CD8-positive, alpha-beta memory T cell (primary cell): ENCODE results near the gene MVK. TPM values are rescaled to one million over a fixed set of nuclear protein-coding genes. Genes with fewer than 3 reads are reported as not detected.
A peak's percentile ranks its signal among the peaks of the same experiment; 100 is the strongest.

Experiments used
- CTCF ChIA-PET: fragments of 350-600 bp; sonication (Branson Sonifier 250); formaldehyde crosslinking; loops from one replicate; lab custom pipeline; 2021; ENCODE audit warnings: antibody characterized with exemption; lab: Charles Lee
- POLR2A ChIA-PET: fragments of 350-600 bp; sonication (Branson Sonifier 250); formaldehyde crosslinking; loops from one replicate; lab custom pipeline; 2021; ENCODE audit warnings: antibody characterized with exemption; lab: Charles Lee
- DNase-seq, 5 donors: peaks; one replicate each; pipeline versions ENCODE4 v3.0.0 to v3.0.0-alpha.2; 2020 to 2022; ENCODE audit warnings: mixed read lengths in 1 of 5
- H3K27ac ChIP-seq: one replicate; pipeline ENCODE4 v1.7.0; 2013; ENCODE audit warnings: low read depth, mild to moderate bottlenecking, low read length, moderate library complexity
- H3K27me3 ChIP-seq: 2 replicates; pipeline ENCODE4 v1.7.0; 2013; ENCODE audit warnings: low read length, mild to moderate bottlenecking; ENCODE audit not compliant: insufficient read depth, poor library complexity, severe bottlenecking
- H3K36me3 ChIP-seq: 2 replicates; pipeline ENCODE4 v1.7.0; 2013; ENCODE audit warnings: mild to moderate bottlenecking, low read length, moderate library complexity; ENCODE audit not compliant: insufficient read depth
- H3K4me1 ChIP-seq: 2 replicates; pipeline ENCODE4 v1.7.0; 2013; ENCODE audit warnings: mild to moderate bottlenecking, low read length, moderate library complexity; ENCODE audit not compliant: insufficient read depth
- H3K4me3 ChIP-seq: 2 replicates; pipeline ENCODE4 v1.7.0; 2013; ENCODE audit warnings: mild to moderate bottlenecking, low read length
- H3K9me3 ChIP-seq: 2 replicates; pipeline ENCODE4 v1.7.0; 2013; ENCODE audit warnings: mild to moderate bottlenecking, low read length
- H3K27ac Mint-ChIP-seq, 8 donors: one replicate each; pipeline ENCODE4 v1.8.0; 2020 to 2021; ENCODE audit warnings: mixed read lengths in 8 of 8, mild to moderate bottlenecking in 6 of 8, inconsistent platforms in 3 of 8, moderate library complexity in 3 of 8
- H3K27me3 Mint-ChIP-seq, 2 donors: one replicate each; pipeline ENCODE4 v1.8.0; 2020 to 2021; ENCODE audit warnings: mixed read lengths in 2 of 2, mild to moderate bottlenecking in 1 of 2, moderate library complexity in 1 of 2
- H3K36me3 Mint-ChIP-seq, 3 donors: one replicate each; pipeline ENCODE4 v1.8.0; 2020 to 2021; ENCODE audit warnings: mixed read lengths in 3 of 3, inconsistent platforms in 1 of 3, mild to moderate bottlenecking in 1 of 3
- H3K4me1 Mint-ChIP-seq, 3 donors: one replicate each; pipeline ENCODE4 v1.8.0; 2020 to 2021; ENCODE audit warnings: mixed read lengths in 3 of 3, inconsistent platforms in 1 of 3, mild to moderate bottlenecking in 1 of 3
- H3K4me3 Mint-ChIP-seq, 7 donors: one replicate each; pipeline ENCODE4 v1.8.0; 2020 to 2021; ENCODE audit warnings: mixed read lengths in 7 of 7, mild to moderate bottlenecking in 6 of 7, moderate library complexity in 4 of 7, inconsistent platforms in 2 of 7
- H3K9me3 Mint-ChIP-seq, 5 donors: one replicate each; pipeline ENCODE4 v1.8.0; 2020 to 2022; ENCODE audit warnings: mixed read lengths in 5 of 5, mild to moderate bottlenecking in 3 of 5, moderate library complexity in 2 of 5, inconsistent platforms in 1 of 5
- polyA plus RNA-seq: library from polyadenylated mRNA; unstranded; fragments of 300-500 nt; fragmentation: Illumina TruSeq; gene quantifications from one replicate; pipeline ENCODE4 v1.2.3, GENCODE V29; 2021
- total RNA-seq, 2 experiments: library from RNA; stranded (reverse); gene quantifications; one replicate each; pipeline ENCODE4 v1.2.3, GENCODE V29; 2021

The MVK gene
- total and polyA plus RNA-seq, 3 experiments from 2014 or later = 2.6 to 15.8 (median 14.2) TPM

DNA sequence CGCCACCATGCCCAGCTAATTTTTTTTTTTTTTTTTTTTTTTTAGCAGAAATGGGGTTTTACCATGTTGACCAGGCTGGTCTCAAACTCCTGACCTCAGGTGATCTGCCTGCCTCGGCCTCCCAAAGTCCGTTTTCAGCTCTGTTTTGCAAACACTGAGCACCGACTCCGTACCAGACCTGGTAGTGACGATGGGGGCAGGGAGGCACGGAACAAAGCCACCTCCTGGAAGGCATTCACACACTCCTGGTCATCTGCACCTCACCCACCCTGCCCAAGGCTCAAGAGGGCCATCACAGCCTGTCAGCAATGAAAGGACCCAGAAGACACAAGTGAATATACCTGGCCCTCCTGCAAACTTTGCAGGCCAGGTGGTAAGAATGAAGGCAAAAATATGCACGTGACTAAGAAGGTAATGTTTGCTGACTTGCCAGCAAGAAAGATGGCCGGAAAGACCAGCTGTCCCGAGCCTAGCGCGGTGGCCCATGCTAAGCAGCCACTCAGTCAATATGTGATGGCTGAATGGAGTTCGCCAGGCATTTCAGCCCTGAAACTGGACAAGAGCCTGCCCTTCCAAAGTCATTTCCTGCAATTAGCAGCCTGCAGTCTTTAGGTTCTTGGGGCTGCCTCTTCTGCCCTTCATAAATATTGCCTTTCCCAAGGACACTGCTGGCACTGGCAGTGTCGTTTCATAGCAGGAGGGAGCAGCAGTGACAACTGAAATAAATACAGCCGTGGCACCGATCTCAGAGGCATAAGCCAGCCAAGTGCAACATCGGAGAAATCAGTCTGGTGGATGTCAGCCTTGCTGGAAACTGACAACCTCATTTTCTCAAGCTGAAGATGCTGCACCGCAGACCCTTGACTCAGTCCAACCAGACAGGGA is 17.9 kb upstream of the MVK start:
- Histone ChIP-seq H3K4me3 (no peak overlapping the region), H3K36me3 (no peaks in the 10 kb centered on the region), H3K27me3 (no peaks in the 10 kb centered on the region), H3K27ac (no peak overlapping the region), H3K4me1 (no peaks in the 10 kb centered on the region), H3K9me3 (no peaks in the 10 kb centered on the region)
- DNase-seq = no peak
- Mint-ChIP-seq H3K27ac (peak overlapping the region in 1 of 8 donors; percentile 78), H3K4me3 (no peak overlapping the region), H3K36me3 (peaks cover 0 to 2% (median 0%) of the 10 kb centered on the region in 3 donors), H3K27me3 (no peaks in the 10 kb centered on the region), H3K9me3 (no peaks in the 10 kb centered on the region), H3K4me1 (peaks cover 0 to 4% (median 0%) of the 10 kb centered on the region in 3 donors)
- ChIA-PET CTCF (interaction anchor here (1.1 kb wide), 1 partner anchor 16 kb away, joined by 3 read pairs; no protein-coding TSS in a partner anchor), POLR2A (no interaction called here)

DNA sequence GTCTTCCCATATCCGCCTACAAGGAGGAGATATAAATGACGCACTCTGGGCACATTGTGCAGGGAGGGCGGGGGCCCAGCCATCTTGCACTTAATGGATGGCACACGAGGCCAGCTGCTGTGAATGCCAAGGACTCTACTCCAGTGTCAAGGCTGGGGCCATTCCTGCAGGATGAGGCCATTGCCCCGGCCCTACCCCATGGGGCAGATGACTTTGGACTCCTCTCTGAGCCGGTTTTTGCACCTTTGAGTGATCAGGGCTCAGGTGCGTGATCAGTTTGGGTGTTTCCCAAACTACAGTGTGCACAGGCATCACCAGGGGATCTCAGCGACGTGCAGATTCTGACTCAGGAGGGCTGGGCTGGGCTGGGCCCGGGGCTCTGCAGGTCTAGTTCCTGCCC is 16.4 kb upstream of the MVK start:
- H3K36me3 Mint-ChIP-seq = peaks cover 2 to 10% (median 6%) of the 10 kb centered on the region in 3 donors
- POLR2A ChIA-PET = no interaction called here

DNA sequence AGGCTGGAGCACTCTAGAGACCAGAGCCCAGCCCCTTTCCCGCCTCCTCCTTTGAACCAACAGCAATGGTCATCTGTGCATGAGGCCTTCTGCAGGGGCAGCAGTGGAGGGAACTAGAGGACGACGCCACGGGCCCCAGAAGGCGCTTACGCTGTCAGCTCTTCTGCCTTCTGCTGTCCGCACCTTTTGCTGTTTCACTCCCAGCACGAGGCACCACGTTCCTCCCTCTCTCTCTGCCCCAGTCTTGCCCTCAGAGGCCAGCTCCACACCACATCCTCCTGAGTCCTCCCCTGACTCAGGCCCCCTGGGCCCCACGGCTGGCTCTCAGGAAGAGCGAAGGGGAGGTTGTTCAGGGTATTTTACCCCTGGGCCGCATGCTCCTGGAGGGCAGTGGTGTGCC is 15.8 kb upstream of the MVK start:
- Mint-ChIP-seq H3K9me3 (peaks cover 0 to 4% (median 0%) of the 10 kb centered on the region in 5 donors), H3K27me3 (no peaks in the 10 kb centered on the region), H3K4me1 (no peaks in the 10 kb centered on the region), H3K4me3 (no peak overlapping the region), H3K36me3 (peaks cover 4 to 14% (median 9%) of the 10 kb centered on the region in 3 donors), H3K27ac (no peak overlapping the region)
- DNase-seq = no peak
- H3K27me3 ChIP-seq = no peaks in the 10 kb centered on the region
- H3K4me3 ChIP-seq = no peak overlapping the region
- ChIA-PET POLR2A (no interaction called here), CTCF (no interaction called here)
- H3K27ac ChIP-seq = no peak overlapping the region
- H3K4me1 ChIP-seq = no peaks in the 10 kb centered on the region
- H3K36me3 ChIP-seq = peaks cover 9% of the 10 kb centered on the region
- H3K9me3 ChIP-seq = no peaks in the 10 kb centered on the region

More for the DNA sequence above, 16.4 kb upstream of the MVK start:
- Histone ChIP-seq H3K36me3 (peaks cover 3% of the 10 kb centered on the region), H3K27me3 (no peaks in the 10 kb centered on the region), H3K9me3 (no peaks in the 10 kb centered on the region), H3K4me1 (no peaks in the 10 kb centered on the region), H3K4me3 (no peak overlapping the region), H3K27ac (no peak overlapping the region)
- Mint-ChIP-seq H3K27ac (peak overlapping the region in 1 of 8 donors; percentile 54), H3K9me3 (peaks cover 0 to 3% (median 0%) of the 10 kb centered on the region in 5 donors), H3K27me3 (no peaks in the 10 kb centered on the region), H3K4me3 (no peak overlapping the region), H3K4me1 (peaks cover 0 to 4% (median 0%) of the 10 kb centered on the region in 3 donors)
- CTCF ChIA-PET = no interaction called here
- no peak for DNase-seq

DNA sequence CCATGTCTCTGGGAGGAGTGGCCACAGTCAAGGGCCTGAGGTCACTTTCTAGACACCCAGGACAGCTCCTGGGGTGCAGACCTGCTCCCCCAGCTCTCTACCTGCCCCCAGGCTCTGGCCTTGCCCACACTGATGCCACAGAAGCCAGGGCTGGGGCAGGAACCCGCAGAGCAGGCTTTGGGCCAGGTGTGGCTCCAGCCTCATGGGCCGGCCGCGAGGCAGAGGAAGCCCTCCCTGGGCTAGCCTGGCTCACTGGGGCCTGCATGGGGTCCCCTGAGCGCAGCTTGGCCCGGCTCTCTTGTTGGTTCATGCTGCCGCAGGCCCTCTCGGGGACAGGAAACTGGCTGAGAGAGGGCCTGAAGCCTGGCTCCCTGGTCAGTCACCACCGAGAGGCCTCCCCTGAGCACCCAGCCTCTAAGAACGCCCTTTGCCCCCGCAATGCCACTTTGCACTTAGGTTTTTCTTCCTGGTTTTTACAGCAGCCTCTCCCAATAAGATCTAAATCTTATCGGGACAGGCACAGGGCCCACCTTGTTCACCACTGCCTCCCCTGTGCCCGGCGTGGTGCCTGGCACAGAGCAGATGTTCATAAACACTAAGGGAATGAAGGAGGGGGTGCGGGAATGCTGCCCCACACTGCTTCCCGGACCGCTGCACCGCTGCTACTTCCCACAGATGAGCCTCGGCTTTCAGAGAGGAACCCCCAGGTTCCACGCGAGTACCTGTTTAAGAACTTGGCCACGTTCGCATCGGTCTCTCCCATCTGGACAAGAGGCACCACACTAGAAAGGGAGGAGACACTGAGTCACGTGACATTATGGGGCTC is 15.0 kb upstream of the MVK start:
- Histone ChIP-seq H3K27ac (no peak overlapping the region), H3K4me3 (no peak overlapping the region), H3K9me3 (no peaks in the 10 kb centered on the region), H3K27me3 (no peaks in the 10 kb centered on the region), H3K36me3 (peaks cover 11% of the 10 kb centered on the region), H3K4me1 (no peaks in the 10 kb centered on the region)
- ChIA-PET CTCF (no interaction called here), POLR2A (no interaction called here)
- peaks cover 0 to 4% (median 0%) of the 10 kb centered on the region in 5 donors for H3K9me3 Mint-ChIP-seq
- no peak for DNase-seq
- H3K4me1 Mint-ChIP-seq = no peaks in the 10 kb centered on the region
- no peaks in the 10 kb centered on the region for H3K27me3 Mint-ChIP-seq
- peaks cover 4 to 14% (median 9%) of the 10 kb centered on the region in 3 donors for H3K36me3 Mint-ChIP-seq
- peak overlapping the region in 1 of 8 donors; percentile 29 for H3K27ac Mint-ChIP-seq
- H3K4me3 Mint-ChIP-seq = no peak overlapping the region

DNA sequence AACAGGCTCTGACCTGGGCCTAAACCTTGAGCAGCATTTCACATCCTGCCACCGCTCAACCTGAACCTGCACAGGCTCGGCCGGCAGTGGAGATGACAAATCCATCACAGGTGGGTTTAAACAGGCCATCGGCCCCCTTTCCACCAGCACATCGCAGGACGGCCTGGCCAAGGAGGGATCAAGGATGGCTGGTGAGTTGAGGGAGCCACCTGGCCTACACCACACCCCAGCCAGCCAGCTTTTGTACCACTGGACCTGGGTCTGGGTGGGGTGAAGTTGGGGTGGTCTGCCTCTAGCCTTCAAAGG is 14.4 kb upstream of the MVK start:
- H3K4me1 ChIP-seq = no peaks in the 10 kb centered on the region
- Mint-ChIP-seq H3K9me3 (peaks cover 0 to 4% (median 0%) of the 10 kb centered on the region in 5 donors), H3K27ac (peak overlapping the region in 1 of 8 donors; percentile 29), H3K4me1 (no peaks in the 10 kb centered on the region), H3K27me3 (no peaks in the 10 kb centered on the region), H3K4me3 (no peak overlapping the region), H3K36me3 (peaks cover 4 to 20% (median 9%) of the 10 kb centered on the region in 3 donors)
- CTCF ChIA-PET = no interaction called here
- no peaks in the 10 kb centered on the region for H3K9me3 ChIP-seq
- H3K4me3 ChIP-seq = no peak overlapping the region
- no peaks in the 10 kb centered on the region for H3K27me3 ChIP-seq
- peaks cover 11% of the 10 kb centered on the region for H3K36me3 ChIP-seq
- POLR2A ChIA-PET = no interaction called here
- DNase-seq = no peak
- H3K27ac ChIP-seq = no peak overlapping the region

DNA sequence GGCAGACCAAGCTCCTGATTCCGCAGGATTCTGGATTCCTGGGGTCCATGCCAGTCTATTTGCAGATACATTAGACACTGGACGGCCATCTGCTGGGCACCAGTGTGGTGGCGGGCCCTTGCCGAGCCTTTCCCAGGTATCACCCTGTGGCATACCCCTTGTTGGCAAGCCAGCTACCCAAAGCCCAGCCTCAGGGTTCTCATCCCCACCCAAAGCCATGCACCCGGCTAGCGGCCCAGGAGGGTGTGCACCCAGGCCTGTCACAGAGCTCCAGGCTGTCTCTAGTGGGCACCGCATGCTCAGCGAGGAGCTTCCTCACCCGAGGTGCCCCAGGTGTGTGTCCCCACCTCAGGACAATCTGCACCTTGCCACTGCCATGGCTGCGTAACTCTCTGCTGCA is 14.0 kb upstream of the MVK start:
- peaks cover 4 to 21% (median 9%) of the 10 kb centered on the region in 3 donors for H3K36me3 Mint-ChIP-seq
- no peak overlapping the region for H3K4me3 Mint-ChIP-seq
- H3K4me1 ChIP-seq = no peaks in the 10 kb centered on the region
- H3K9me3 ChIP-seq = no peaks in the 10 kb centered on the region
- ChIA-PET CTCF (interaction anchor here (0.9 kb wide), 1 partner anchor 41 kb away, joined by 3 read pairs; no protein-coding TSS in a partner anchor), POLR2A (no interaction called here)
- no peaks in the 10 kb centered on the region for H3K27me3 ChIP-seq
- H3K36me3 ChIP-seq = peaks cover 11% of the 10 kb centered on the region
- H3K4me1 Mint-ChIP-seq = no peaks in the 10 kb centered on the region
- H3K4me3 ChIP-seq = no peak overlapping the region
- no peaks in the 10 kb centered on the region for H3K27me3 Mint-ChIP-seq
- DNase-seq = no peak
- H3K9me3 Mint-ChIP-seq = peaks cover 0 to 4% (median 0%) of the 10 kb centered on the region in 5 donors
- H3K27ac Mint-ChIP-seq = no peak overlapping the region
- H3K27ac ChIP-seq = no peak overlapping the region

DNA sequence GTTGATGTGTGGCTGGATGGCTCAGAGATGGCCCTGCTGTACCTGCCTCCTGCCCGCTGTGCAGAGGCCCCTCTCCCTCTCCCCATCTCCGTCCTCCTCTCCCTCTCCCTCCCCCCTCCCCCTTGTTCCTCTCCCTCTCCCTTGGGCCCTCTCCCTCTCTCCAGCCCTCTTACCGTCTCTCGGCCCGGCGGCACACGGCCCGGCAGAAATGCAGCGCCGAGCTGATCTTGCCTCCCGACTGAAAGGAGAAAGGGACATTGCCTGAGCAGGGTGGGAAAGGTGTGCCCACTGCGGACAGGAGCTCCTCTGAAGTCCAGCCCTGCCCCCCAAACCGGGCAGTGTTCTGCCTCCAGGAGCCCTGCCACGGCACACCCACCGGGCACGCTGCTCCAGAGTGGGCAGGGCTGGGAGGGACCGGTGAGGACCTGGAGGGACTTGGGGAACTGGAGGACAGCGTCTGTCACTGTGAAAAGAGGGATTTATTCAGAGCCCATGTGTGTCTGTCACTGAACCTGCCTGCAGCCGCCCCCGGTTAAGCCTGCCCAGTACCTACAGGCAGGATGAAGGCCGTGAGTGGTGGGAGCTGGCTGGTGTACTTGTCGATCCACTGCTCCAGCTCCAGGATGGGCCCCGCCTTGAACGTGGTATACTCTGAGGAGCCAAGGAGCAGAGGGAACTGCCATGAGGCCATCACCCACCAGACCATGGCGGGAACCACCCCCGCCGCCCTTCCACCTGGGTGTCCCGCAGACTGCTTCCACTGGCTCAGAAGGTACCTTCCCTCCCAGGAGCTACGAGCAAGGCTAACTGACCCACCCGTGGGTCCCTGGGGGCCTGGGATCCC is 12.5 kb upstream of the MVK start:
- Histone ChIP-seq H3K9me3 (no peaks in the 10 kb centered on the region), H3K4me3 (no peak overlapping the region), H3K27me3 (no peaks in the 10 kb centered on the region), H3K4me1 (no peaks in the 10 kb centered on the region), H3K36me3 (peaks cover 16% of the 10 kb centered on the region), H3K27ac (no peak overlapping the region)
- Mint-ChIP-seq H3K4me1 (no peaks in the 10 kb centered on the region), H3K27ac (no peak overlapping the region), H3K36me3 (peaks cover 8 to 36% (median 9%) of the 10 kb centered on the region in 3 donors), H3K4me3 (no peak overlapping the region), H3K9me3 (peaks cover 0 to 4% (median 0%) of the 10 kb centered on the region in 5 donors), H3K27me3 (no peaks in the 10 kb centered on the region)
- POLR2A ChIA-PET = no interaction called here
- DNase-seq = no peak
- CTCF ChIA-PET = interaction anchor here (0.6 kb wide), 1 partner anchor 584 kb away, joined by 4 read pairs; no protein-coding TSS in a partner anchor
